BE2C (cell line): ENCODE data around the gene TLL2.

Experiments
- DNase-seq: peaks from one replicate; pipeline ENCODE4 v3.0.0-alpha.2; 2020
- H3K27me3 ChIP-seq: fragments of 250-450 bp; sonication (Bioruptor Pico); 2 replicates; pipeline ENCODE4 v1.5.1; 2020; ENCODE audit warnings: mild to moderate bottlenecking
- H3K36me3 ChIP-seq: fragments of 250-450 bp; sonication (Bioruptor Pico); 2 replicates; pipeline ENCODE4 v1.5.1; 2020; ENCODE audit warnings: mild to moderate bottlenecking
- H3K4me1 ChIP-seq: fragments of 250-450 bp; sonication (Bioruptor Pico); 2 replicates; pipeline ENCODE4 v1.5.1; 2020
- H3K4me3 ChIP-seq: 2 replicates; pipeline ENCODE4 v1.5.1; 2011; ENCODE audit warnings: low read depth, low read length
- H3K9me3 ChIP-seq: fragments of 250-450 bp; sonication (Bioruptor Pico); 2 replicates; pipeline ENCODE4 v1.5.1; 2020
- TF ChIP-seq, protein P1 (sequence below): IDR thresholded peaks from 2 replicates; pipeline ENCODE4 v1.5.1; 2012; ENCODE audit warnings: mild to moderate bottlenecking, low read depth, low read length

The TLL2 gene

DNA sequence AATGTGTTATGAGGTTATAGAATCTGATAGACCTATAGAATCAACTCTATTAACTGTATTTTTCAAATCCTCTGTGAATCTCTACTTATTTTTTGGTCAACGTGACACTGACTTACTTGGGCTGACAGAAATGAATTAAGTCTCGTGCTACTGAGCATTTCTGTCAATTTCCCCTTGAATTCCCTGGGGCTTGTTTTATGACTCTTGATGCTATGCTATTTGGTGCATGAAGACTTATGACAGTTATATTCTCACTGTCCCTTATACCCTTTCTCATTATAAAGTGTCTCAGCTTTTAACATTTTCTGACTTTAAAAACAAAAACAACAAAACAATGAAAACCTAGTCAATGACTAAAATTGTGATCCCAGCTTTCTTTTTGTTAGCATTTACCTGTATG is 86.4 kb downstream of the TLL2 start:
- Histone ChIP-seq H3K4me1 (no peaks in the 10 kb centered on the region), H3K9me3 (no peaks in the 10 kb centered on the region), H3K36me3 (no peaks in the 10 kb centered on the region), H3K4me3 (no peak overlapping the region), H3K27me3 (peaks cover 11% of the 10 kb centered on the region)
- TF ChIP-seq, protein P1, sequence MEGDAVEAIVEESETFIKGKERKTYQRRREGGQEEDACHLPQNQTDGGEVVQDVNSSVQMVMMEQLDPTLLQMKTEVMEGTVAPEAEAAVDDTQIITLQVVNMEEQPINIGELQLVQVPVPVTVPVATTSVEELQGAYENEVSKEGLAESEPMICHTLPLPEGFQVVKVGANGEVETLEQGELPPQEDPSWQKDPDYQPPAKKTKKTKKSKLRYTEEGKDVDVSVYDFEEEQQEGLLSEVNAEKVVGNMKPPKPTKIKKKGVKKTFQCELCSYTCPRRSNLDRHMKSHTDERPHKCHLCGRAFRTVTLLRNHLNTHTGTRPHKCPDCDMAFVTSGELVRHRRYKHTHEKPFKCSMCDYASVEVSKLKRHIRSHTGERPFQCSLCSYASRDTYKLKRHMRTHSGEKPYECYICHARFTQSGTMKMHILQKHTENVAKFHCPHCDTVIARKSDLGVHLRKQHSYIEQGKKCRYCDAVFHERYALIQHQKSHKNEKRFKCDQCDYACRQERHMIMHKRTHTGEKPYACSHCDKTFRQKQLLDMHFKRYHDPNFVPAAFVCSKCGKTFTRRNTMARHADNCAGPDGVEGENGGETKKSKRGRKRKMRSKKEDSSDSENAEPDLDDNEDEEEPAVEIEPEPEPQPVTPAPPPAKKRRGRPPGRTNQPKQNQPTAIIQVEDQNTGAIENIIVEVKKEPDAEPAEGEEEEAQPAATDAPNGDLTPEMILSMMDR, result no peak
- DNase-seq, result no peak

DNA sequence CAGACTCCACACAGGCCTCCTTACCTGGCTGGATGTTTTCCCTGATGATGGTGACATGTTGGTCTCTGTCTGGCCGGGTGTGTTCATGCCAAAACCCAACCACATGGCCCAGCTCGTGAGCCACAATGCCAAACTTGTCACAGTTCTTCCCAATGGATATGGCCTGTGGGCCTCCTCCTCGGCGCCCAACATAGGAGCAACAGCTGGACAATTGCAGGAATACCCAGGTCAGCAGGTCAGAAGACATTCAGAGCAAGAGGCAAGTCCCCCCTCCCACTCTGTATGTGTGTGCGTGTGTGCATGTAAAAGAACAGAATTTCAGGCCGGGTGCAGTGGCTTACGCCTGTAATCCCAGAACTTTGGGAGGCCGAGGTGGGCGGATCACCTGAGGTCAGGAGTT is 91.2 kb downstream of the TLL2 start:
- Histone ChIP-seq H3K27me3 (peaks cover 10% of the 10 kb centered on the region), H3K36me3 (no peaks in the 10 kb centered on the region), H3K4me3 (no peak overlapping the region), H3K9me3 (no peaks in the 10 kb centered on the region), H3K4me1 (peaks cover 4% of the 10 kb centered on the region; the same call in 1 of the 2 replicates)
- TF ChIP-seq, protein P1, result no peak
- no peak for DNase-seq

DNA sequence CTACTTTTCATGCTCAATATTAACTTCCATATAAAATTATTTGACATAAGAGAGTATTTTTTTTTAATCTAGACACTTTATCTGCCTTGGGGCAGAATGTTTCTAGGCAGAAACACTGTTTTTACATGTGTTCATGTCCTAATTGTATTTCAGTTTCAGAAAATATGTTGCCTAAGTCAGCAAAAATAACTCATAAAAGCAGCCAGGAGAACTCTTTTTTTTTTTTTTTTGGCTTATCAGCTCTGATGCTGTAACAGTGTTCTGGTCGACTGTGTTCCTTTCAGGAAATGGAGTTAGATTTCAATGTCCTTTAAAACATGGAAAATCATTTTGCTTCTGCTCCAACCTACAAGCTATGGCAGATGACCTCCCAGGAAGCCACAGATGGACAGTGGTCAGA is 91.7 kb downstream of the TLL2 start:
- DNase-seq, result no peak
- Histone ChIP-seq H3K4me1 (peaks cover 4% of the 10 kb centered on the region; the same call in 1 of the 2 replicates), H3K36me3 (no peaks in the 10 kb centered on the region), H3K4me3 (no peak overlapping the region), H3K9me3 (no peaks in the 10 kb centered on the region), H3K27me3 (peaks cover 5% of the 10 kb centered on the region)
- TF ChIP-seq, protein P1, result no peak

DNA sequence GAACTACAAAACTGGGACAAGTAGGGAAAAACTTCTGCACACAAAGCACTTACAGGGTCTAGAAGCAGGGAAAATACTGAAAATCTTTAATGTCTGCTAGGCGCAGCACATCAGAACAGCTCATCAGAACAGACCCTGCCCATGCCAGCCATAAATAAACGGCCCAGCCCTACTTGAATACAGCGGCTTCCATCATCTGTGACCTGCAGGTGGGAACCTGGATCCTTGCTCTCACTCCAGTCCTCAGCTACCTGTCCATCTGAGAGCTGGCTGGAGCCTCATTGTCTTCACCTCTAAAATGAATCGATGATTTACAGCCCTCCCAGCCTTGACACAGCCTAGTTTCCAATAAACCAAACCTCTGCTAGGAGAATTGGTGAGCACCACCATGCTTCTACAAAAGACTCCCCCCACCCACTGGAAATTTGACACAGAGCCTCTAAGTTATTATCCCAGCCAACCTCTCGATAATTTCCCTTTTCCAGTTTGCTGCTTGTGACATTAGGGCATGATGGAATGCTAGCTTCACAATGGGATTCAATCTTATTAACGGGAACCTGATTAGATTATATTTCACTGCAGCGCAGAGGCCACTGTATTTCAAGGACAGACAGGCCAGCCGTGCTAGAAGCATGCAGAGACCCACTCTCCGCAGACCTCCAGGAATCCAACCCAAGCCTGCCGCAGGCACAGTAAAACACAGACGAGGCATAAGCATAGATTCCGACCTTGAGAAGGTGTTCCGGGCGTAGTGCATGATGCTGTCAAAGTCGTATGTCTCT is 93.3 kb downstream of the TLL2 start:
- H3K4me3 ChIP-seq, result no peak overlapping the region
- H3K27me3 ChIP-seq, result no peaks in the 10 kb centered on the region
- H3K9me3 ChIP-seq, result no peaks in the 10 kb centered on the region
- TF ChIP-seq, protein P1, result no peak
- peaks cover 4% of the 10 kb centered on the region; the same call in 1 of the 2 replicates for H3K4me1 ChIP-seq
- H3K36me3 ChIP-seq, result no peaks in the 10 kb centered on the region
- peak; percentile 55 for DNase-seq

DNA sequence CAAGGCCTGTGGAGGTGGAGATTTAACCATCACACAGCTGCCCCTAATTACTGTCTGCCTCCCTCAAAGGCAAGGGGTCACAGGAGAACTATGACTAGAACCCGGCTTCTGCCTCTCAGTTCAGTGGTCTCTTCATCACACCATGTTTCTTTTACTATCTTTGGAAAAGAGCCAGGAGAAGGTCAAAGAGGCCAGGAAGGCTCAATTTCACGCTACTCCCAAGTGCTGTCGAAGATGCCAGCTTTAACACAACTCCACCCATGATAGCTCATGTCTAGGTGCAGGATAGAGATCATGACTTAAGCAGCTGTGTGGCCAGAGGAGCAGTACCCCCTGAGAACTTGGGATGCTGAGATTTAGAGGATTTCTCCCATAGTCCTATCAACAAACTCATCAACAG is 94.4 kb downstream of the TLL2 start:
- no peak for DNase-seq
- H3K27me3 ChIP-seq, result no peaks in the 10 kb centered on the region
- peaks cover 4% of the 10 kb centered on the region; the same call in 1 of the 2 replicates for H3K4me1 ChIP-seq
- TF ChIP-seq, protein P1, result no peak
- no peaks in the 10 kb centered on the region for H3K36me3 ChIP-seq
- no peak overlapping the region for H3K4me3 ChIP-seq
- no peaks in the 10 kb centered on the region for H3K9me3 ChIP-seq

DNA sequence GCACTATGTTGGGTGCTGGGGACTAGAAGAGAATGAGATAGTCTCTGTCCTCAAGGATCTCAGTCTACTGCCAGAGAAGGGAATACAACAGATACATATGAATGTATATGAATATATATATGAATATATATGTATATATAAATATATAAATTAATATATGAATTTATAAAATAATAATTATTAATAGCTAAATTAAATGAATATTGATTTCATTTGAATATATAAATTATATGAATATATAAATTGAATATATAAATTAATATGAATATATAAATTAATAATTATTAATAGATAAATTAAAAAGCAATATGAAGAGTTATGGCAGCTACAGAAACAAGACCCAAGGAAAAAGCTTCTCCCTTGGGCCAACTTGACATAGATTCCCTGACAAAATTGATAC is 95.1 kb downstream of the TLL2 start:
- Histone ChIP-seq H3K9me3 (no peaks in the 10 kb centered on the region), H3K4me1 (peaks cover 4% of the 10 kb centered on the region; the same call in 1 of the 2 replicates), H3K36me3 (no peaks in the 10 kb centered on the region), H3K27me3 (no peaks in the 10 kb centered on the region), H3K4me3 (no peak overlapping the region)
- no peak for DNase-seq
- TF ChIP-seq, protein P1, result no peak
